ENCODE measurements around the gene SPATA46. TPM values are rescaled to one million over a fixed set of nuclear protein-coding genes. Genes with fewer than 3 reads are reported as not detected.
A peak's percentile ranks its signal among the peaks of the same experiment; 100 is the strongest.

The SPATA46 gene
- total RNA-seq, 4 donors from 2014 or later, result not detected

DNA sequence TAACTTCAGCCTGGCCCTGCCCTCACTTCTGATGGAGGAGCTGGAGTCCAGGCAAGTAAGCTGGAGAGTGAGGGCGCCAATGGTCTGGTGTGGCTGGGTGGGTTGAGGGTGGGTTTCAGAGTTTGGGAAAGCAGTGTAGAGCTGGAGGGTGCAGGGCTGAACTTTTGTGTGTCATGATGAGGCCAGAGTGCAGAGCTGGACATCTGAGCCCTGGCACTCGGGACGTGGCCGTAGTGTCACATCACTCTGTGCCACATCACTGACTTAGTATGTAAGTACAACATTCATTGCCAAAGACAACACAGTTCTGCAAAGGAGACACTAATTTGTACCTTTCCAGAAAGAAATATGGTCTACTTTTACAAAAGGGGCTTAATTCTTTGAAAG lies 15.8 kb downstream of the SPATA46 start:
- Histone ChIP-seq H3K27ac (no peak overlapping the region), H3K27me3 (no peaks in the 10 kb centered on the region), H3K4me1 (no peaks in the 10 kb centered on the region), H3K4me3 (no peak overlapping the region), H3K36me3 (peaks cover 0 to 6% (median 0%) of the 10 kb centered on the region in 3 donors), H3K9me3 (no peaks in the 10 kb centered on the region)
- no peak for TF ChIP-seq POLR2A (IDR thresholded peaks at IDR 0.05)
- no peak for TF ChIP-seq CTCF (IDR thresholded peaks at IDR 0.05)
- DNase-seq, result no peak

DNA sequence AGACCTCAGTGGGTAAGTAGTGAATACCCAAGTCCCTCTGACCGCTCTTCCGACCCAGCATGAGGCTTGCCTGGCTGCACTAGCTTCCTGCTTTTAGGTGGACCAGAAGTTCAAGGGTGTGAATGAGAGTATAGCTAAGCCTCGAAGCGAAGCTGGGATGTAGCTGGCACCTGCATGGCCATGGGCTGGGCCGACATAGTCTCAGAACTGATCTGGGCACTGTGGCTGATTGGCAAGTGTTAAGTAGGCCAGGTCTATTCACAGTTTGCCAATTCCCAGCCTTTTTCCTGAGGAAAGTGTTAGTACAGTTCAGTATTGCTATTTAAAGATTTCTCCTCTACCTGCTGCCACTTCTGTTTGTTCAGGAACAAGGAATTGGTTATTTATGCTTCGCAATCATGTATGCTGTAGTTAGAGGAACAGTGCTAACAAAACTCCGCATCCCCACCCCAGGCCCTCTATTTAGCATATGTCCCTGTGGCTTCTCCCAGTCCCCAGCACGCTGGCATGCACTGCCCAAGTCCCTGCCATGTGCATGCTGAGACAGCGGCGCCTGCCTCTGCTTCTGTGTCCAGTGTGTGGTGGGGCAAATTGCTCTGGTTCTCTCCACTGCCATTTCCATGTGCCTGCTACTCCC lies 16.3 kb downstream of the SPATA46 start:
- H3K4me1 ChIP-seq, result no peaks in the 10 kb centered on the region
- DNase-seq, result no peak
- peak overlapping the region in 1 of 4 donors; percentile 30 for H3K27ac ChIP-seq

GRCh38 chr1:162359523-162360236 lies 17.0 kb downstream of the SPATA46 start:
- Histone ChIP-seq H3K27ac (peak overlapping the region in 1 of 4 donors; percentile 30), H3K27me3 (no peaks in the 10 kb centered on the region), H3K36me3 (peaks cover 0 to 11% (median 0%) of the 10 kb centered on the region in 3 donors), H3K4me3 (no peak overlapping the region), H3K4me1 (no peaks in the 10 kb centered on the region), H3K9me3 (no peaks in the 10 kb centered on the region)
- TF ChIP-seq CTCF (IDR thresholded peaks at IDR 0.05) (no peak), POLR2A (IDR thresholded peaks at IDR 0.05) (no peak)
- DNase-seq, result no peak

More for the DNA sequence above, 16.3 kb downstream of the SPATA46 start:
- H3K27me3 ChIP-seq, result no peaks in the 10 kb centered on the region
- TF ChIP-seq CTCF (IDR thresholded peaks at IDR 0.05), result no peak
- no peak for TF ChIP-seq POLR2A (IDR thresholded peaks at IDR 0.05)
- no peaks in the 10 kb centered on the region for H3K9me3 ChIP-seq
- H3K4me3 ChIP-seq, result no peak overlapping the region
- H3K36me3 ChIP-seq, result peaks cover 0 to 9% (median 0%) of the 10 kb centered on the region in 3 donors

DNA sequence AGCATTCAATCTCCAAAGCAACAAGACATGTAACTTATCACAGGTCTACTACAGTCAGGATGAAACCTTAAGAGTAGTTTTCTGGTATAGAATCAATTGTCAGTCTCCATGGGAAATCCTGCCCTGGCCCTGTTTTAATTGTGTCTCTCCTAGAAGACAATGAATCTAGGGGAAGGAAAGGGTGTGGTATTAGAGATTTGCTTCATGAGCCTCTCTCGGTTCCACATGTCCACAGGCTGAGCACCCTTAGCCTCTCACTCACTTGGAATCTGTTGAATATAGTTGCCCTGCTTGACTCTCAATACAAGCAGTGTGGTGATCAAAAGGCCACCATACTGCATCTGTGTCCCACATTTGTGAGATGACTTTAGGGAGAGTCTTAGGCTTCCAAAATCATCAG lies 17.7 kb downstream of the SPATA46 start:
- DNase-seq, result no peak
- Histone ChIP-seq H3K36me3 (peaks cover 0 to 11% (median 0%) of the 10 kb centered on the region in 3 donors), H3K27ac (no peak overlapping the region), H3K4me3 (no peak overlapping the region), H3K4me1 (no peaks in the 10 kb centered on the region), H3K9me3 (no peaks in the 10 kb centered on the region), H3K27me3 (no peaks in the 10 kb centered on the region)
- TF ChIP-seq POLR2A (IDR thresholded peaks at IDR 0.05) (no peak), CTCF (IDR thresholded peaks at IDR 0.05) (no peak)

GRCh38 chr1:162357681-162358266 lies 18.9 kb downstream of the SPATA46 start:
- DNase-seq, result no peak
- no peaks in the 10 kb centered on the region for H3K9me3 ChIP-seq
- H3K27me3 ChIP-seq, result no peaks in the 10 kb centered on the region
- H3K36me3 ChIP-seq, result peaks cover 0 to 11% (median 0%) of the 10 kb centered on the region in 3 donors
- no peak overlapping the region for H3K27ac ChIP-seq
- TF ChIP-seq CTCF (IDR thresholded peaks at IDR 0.05), result peak in 4 of 6 experiments; percentile 33 to 72 (median 64)
- TF ChIP-seq POLR2A (IDR thresholded peaks at IDR 0.05), result no peak
- H3K4me3 ChIP-seq, result no peak overlapping the region
- no peaks in the 10 kb centered on the region for H3K4me1 ChIP-seq
